Measurements from ENCODE around the gene SUDS3. TPM values are rescaled to one million over a fixed set of nuclear protein-coding genes. Genes with fewer than 3 reads are reported as not detected.

The SUDS3 gene
- total RNA-seq, result 34.1 and 41.8 TPM in 2 replicates

GRCh38 chr12:118376089-118377020, at the start of gene SUDS3:
Gene SUDS3 (plus strand): TSS chr12:118376555. CDS start chr12:118376692, 137 bp downstream.

GRCh38 chr12:118372541-118373495, 3.5 kb upstream of the SUDS3 start, which contains the start of gene TAOK3:
Gene TAOK3 (minus strand): TSS chr12:118372907. CDS start chr12:118255567, 117,340 bp downstream.

Other genes with a start within 250 kb of the SUDS3 start
- 169 and 198 TPM in 2 replicates for gene PEBP1, start 240.4 kb upstream of the SUDS3 start, total RNA-seq
- 44.8 and 45.4 TPM in 2 replicates for gene TAOK3, start 3.6 kb upstream of the SUDS3 start, total RNA-seq